Fibroblast of mammary gland (primary cell): ENCODE measurements around the gene TMEFF1.

Experiments used
- DNase-seq: peaks from one replicate; pipeline ENCODE4 v3.0.0-alpha.2; 2010; ENCODE audit warnings: low read depth
- H3K4me3 ChIP-seq: 2 replicates; pipeline ENCODE4 v1.5.1; 2011; ENCODE audit warnings: low read depth, mild to moderate bottlenecking, low read length, moderate library complexity; ENCODE audit not compliant: control insufficient read depth
- CTCF ChIP-seq: conservative IDR thresholded peaks from 2 replicates; pipeline ENCODE4 v1.5.1; 2011; ENCODE audit warnings: low read depth, low read length, inconsistent platforms; ENCODE audit not compliant: control insufficient read depth, insufficient read depth

Gene TMEFF1

GRCh38 chr9:100598641-100599145 lies 125.7 kb downstream of the TMEFF1 start:
- H3K4me3 ChIP-seq, result peak overlapping the region; percentile 54
- no peak for TF ChIP-seq CTCF
- DNase-seq, result peak; percentile 67

GRCh38 chr9:100600521-100601079 lies 127.7 kb downstream of the TMEFF1 start:
- TF ChIP-seq CTCF, result no peak
- H3K4me3 ChIP-seq, result no peak overlapping the region
- no peak for DNase-seq

GRCh38 chr9:100601216-100601615 lies 128.3 kb downstream of the TMEFF1 start:
- TF ChIP-seq CTCF, result peak; percentile 83
- DNase-seq, result peak; percentile 59
- H3K4me3 ChIP-seq, result no peak overlapping the region

GRCh38 chr9:100602342-100602801 lies 129.4 kb downstream of the TMEFF1 start:
- peak; percentile 61 for DNase-seq
- no peak overlapping the region for H3K4me3 ChIP-seq
- TF ChIP-seq CTCF, result peak; percentile 81

GRCh38 chr9:100605405-100605804 lies 132.5 kb downstream of the TMEFF1 start:
- TF ChIP-seq CTCF, result no peak
- no peak for DNase-seq
- no peak overlapping the region for H3K4me3 ChIP-seq

GRCh38 chr9:100619194-100619593 lies 146.2 kb downstream of the TMEFF1 start:
- no peak for TF ChIP-seq CTCF
- no peak for DNase-seq
- H3K4me3 ChIP-seq, result no peak overlapping the region
